NCI-H446 (cell line): ENCODE measurements around the gene IL12RB1.
"Not testable (repeated sequence)": the region's sequence is repeated elsewhere in the genome, so short reads cannot be mapped to it uniquely, and the experiment has no call there.

ENCODE experiments used
- DNase-seq, 2 experiments: peaks; one replicate each; lab custom pipeline; 2025; lab: John Stamatoyannopoulos, UW

The IL12RB1 gene

DNA sequence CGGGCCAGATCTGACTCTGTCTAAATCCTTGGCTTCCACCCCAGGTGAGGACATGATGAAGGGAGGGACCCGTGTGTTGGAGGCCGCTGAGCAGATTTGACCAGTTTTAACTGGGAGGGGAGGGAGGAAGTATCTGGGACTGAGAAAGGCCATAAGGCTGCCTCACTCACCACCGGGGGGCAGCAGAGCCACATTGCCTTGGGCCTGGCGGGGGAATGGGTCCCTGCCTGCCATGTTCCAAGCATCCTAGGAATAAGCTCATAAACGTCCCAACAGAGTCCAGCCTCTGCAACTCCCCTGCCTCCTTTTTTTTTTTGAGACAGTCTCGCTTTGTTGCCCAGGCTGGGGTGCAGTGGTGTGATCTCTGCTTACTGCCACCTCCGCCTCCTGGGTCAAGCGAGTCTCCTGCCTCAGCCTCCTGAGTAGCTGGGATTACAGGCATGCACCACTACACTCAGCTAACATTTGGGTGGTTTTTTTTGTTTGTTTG is 26.3 kb upstream of the IL12RB1 start:
- peak; percentile 79 to 86 for DNase-seq

DNA sequence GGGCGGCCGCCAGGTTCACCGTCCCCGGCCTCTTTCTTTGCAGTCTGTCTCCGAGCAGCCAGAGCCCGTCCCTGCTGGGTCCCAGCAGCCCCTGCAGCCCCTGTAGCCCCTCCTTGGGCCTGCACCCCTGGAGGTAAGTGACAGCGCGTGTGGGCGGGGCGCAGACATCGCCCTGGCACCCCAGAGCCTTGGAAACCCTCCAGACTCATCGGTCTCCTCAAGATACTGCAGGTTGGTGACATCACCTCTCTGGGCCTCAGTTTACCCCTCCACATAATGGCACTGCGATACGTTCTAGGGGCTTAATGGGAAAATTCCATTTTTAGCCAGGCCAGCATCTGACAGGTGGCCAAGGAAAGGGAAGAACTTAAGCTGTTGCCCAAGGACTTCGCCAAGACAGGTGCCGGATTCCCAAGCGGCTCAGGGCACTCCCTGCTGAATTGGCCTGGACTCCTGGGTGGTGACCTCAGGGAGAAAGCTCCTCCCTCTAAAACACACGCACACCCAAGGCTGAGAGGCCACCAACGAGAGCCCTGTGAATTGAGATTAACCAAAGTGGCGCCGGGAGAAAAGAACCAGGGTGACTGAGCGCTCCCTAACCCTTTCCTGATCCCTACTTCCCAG is 24.0 kb upstream of the IL12RB1 start:
- DNase-seq = no peak

DNA sequence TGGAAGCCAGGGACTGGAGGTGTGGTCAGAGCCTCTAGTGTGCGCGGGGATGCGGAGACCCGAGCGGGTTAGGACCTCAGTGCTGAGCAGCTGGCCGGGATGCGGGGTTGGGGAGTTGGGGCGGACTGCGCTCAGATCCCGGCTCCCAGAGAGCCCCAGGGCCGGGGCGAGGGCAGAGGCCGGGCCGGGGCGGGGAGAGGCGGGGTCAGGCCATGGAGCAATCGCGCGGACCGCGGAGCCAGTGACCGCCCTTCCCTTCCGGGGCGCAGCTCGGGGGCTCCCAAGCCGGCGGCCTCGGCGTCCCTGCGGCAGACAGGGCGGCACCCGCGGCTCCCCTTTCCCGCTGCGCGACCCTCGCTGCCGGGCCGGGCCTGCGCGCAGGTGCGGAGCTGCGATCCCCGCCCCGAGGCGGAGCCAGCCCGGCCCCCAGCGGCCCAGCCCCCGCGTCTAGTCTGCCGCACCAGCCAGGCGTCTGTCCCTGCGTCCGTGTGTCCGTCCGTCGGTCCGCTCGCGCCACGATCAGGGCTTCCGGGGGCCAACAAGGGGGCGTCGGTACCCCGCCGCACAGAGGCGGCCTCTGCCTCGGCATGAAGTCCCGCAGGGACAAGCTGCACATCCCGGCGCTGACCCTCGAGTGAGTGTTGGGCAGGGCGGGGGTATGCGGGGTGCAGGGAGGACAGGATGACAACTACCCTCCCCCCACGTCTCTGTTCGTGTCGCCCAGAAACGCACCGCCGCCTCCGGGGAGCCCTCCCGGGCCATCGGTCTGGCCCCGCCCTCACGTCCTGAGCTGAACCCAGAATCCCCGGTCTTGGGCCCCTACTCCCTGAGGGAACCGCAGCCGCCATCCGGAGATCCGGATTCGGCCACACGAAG is 23.2 kb upstream of the IL12RB1 start:
- no peak for DNase-seq

DNA sequence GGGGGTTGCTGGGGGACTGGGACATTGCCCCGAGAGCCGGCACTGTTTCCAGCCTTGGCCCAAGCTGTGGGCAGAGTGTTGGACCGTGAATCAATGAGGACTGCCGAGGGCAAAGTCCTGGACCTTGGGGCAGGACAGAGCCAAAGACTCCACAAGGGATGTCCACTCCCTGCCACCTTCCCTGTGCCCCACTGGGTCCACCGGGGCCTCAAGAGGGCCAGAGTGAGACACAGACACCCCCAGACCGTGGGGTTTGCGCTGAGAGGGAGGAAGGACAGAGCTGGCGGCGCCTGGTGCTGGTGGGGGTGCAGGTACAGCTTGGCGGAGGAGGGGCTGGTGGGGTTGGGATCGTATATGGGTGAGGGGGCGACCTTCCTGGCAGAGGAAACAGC is 22.6 kb upstream of the IL12RB1 start:
- DNase-seq = no peak

DNA sequence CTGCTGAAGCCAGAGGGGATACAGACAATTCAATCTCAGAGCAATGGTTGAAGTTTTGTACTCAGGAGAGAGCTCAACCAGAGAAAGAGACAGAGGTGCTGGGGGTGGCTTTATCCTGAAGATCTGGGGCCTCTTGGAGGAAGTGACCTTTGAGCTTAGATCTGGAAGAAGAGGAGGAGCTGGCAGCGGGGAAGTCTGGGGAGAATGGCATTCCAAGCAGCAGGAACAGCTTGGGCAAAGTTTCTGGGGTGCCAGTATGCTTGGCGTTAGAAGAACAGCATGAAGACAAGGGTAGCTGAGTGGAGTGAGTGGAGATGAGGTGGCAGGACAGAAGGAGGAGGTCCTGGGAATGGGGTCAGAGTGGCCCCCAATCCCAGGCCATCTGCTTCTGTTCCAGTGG is 22.2 kb upstream of the IL12RB1 start:
- DNase-seq = no peak

DNA sequence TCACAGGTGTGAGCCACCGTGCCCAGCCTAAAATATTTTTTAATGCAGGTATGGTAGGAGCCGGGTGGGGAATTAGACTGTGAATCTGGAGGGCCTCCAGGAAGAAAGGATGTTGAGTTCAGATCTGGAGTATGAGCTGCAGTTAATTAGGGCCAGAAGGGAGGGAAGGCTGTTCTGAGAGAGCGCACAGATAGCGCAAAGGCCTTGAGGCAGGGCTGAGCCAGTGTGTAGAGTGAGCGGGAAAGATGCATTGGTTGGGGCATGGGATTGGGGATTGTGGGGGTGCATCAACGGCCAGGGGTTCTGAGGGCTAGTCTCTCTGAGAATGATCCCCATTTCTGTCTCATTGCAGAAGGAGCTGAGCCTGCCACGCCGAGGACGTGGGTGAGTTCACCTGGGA is 20.5 kb upstream of the IL12RB1 start:
- no peak for DNase-seq

DNA sequence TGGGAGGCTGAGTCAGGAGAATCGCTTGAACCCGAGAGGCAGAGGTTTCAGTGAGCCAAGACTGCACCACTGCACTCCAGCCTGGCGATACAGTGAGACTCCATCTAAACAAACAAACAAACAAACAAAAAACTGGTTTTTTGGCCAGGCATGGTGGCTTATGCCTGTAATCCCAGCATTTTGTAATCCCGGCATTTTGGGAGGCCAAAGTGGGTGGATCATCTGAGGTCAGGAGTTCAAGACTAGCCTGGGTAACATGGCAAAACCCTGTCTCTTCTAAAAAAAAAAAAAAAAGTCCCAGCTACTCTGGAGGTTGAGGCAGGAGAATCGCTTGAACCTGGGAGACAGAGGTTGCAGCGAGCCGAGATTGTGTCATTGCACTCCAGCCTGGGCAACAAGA is 18.5 kb upstream of the IL12RB1 start:
- DNase-seq = not testable (repeated sequence)

DNA sequence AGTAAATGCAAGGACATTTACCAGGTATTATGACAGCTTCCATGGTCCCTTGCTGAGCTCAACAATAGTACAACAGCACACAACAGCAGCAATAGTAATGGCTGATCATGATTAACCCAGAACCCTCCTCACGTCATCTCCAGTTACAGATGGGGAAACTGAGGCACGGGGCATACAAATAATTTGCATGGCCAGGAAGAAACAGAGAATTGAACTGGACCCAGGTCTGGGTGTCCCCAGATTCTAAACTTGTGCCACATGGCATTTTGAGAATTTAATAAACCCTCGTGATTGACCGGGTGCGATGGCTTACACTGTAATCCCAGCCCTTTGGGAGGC is 18.0 kb upstream of the IL12RB1 start:
- no peak for DNase-seq

DNA sequence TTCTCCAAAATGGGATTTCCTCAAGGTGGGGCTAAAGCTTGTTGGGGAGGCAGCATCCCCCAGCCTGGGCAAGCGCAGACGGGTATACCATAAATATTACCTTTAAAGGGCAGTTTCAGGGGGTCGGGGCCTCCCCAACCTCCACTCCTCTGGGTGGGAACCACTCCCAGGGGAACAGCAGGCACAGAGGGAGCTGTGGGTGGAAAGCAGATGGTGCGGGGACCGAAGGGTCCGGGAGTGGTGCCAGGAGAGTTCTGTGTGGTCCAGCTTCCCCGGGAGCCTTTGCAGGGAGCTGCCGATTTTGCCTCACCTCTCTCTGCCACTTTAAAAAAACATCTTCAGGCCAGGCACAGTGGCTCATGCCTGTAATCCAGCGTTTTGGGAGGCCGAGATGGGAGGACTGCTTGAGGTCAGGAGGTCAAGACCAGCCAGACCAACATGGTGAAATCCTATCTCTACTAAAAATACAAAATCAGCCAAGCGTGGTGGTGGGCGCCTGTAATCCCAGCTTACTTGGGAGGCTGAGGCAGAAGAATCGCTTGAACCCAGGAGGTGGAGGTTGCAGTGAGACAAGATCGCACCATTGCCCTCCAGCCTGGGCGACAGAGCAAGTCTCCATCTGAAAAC is 16.3 kb upstream of the IL12RB1 start:
- DNase-seq = peak in 1 of 2 experiments; percentile 76

DNA sequence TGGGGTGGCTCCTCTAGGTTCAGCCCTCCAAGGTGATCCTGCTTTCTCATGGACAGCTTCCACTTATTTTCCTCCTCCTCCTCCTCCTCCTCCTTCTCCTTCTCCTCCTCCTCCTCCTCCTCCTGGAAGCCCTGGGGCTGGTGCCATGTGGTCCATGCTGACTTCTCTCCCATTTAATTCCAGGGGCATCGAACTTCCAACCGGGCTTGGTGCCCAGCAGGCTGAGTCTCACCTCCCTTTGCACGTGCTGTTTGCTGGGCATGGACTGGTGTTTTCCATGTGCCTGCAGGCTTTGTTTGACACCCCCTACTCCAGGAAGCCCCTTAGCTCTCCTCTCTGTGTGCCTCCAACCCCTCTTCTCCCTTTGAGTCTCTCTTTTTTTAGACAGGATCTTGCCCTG is 14.5 kb upstream of the IL12RB1 start:
- DNase-seq = no peak

DNA sequence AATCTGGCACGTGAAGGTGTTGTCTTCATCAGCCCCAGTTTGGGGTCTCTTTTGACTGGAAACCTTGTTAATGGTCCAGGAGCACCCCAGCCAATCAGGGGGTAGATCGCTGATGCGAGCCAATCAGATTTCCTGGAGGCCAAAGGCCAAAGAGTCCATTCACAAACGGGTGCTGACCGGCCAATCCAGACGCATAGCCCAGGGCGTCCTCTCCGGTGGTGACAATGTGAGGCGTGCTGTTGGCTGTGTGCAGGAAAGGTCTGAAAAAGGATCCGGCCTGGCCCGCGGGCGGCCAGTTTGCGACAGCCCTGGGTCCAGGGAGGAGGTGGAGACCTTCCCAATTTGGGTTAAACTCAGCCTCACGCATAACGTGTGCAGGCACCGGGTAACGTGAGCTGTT is 14.0 kb upstream of the IL12RB1 start:
- no peak for DNase-seq

DNA sequence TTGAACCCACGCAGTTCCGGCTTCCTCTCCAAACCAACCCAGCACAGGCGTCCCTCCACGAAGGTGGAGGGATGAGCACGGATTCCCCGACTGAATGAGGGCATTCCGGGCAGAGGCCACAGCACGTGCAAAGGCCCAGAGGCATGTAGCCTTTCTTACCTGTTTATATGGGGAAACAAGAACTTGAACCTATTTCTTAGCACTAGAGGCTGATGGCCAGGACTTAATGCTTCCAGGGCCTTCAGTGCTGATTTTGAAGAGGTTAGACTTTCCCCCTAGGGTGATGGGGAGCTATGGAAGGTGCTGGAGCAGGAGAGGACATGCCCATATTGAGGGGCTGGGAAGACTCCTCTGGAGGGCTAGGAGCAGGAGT is 12.9 kb upstream of the IL12RB1 start:
- no peak for DNase-seq

DNA sequence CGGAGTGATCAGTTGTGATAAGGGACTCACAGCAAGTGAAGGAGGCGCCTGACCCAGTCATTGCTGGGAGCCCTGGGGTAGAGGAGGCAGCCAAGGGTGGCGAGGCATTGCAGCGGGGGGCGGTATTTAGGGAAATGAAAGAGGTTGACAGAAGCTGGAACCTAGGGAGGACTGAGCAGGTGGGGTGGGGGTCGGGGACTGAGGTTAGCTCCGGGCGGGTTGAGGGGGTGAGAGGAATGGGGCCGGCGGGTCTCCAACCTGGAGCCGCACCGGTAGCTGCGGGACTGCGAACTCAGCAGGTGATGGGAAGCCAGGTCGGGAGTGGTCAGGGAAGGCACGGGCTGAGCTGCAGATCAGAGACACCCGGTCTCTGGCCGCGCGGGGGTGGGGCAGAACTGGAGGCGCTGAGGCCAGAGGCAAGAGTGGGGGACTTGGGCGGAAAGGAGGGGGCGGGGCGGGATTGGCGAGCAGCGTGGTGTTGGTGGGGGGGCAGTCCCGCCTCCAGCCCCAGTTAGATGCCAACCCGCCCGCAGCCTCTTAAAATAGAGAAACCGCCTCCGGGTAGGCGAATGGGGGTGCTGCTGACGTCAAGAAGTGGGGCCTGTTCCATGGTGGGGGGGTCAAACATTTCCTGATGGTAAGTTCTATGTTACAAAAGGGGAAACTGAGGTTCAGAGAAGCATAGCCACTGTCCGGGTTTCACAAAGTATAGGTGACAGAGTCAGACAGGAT is 12.3 kb upstream of the IL12RB1 start:
- no peak for DNase-seq

DNA sequence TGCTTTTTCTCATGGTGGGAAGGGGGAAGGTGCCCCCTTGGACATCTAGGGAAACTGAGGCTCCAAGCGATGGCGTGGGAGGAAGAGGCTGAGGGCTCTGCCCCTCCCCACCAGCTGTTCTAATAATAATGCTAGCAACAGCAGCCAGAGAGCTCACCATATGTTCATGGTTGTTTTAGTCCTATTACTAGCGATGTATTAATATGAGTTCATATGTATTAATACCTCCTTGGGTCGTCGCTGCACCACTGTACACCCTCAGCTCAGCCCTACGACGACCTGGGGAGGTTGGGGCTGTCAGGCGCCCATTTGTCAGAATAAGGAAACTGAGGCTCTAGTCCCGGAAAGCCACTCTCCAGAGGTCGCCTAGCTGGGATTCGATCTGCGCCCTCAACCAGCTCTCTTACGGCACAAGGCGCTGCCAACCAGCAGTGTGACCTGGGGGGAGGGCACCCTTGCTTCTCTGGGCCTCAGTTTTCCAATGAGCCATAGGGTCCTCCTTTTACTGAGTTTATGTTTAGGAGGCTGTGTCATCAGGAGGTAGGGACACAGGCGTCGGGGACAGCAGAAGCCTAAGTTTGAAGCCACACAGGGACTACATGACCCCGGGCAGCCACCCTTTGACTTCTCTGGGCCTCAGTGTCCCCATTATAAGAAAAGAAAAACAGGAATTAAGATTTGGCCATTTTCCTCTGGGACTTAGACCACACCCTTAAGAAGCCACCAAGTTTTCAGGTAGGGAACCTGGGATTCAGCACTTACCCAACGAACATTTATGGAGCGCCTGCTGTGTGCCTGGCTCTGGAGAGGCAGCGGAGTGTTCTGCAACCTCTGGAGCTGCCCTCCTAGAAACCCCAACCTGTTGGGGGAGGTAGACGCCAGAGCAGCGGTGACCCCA is 11.5 kb upstream of the IL12RB1 start:
- no peak for DNase-seq

DNA sequence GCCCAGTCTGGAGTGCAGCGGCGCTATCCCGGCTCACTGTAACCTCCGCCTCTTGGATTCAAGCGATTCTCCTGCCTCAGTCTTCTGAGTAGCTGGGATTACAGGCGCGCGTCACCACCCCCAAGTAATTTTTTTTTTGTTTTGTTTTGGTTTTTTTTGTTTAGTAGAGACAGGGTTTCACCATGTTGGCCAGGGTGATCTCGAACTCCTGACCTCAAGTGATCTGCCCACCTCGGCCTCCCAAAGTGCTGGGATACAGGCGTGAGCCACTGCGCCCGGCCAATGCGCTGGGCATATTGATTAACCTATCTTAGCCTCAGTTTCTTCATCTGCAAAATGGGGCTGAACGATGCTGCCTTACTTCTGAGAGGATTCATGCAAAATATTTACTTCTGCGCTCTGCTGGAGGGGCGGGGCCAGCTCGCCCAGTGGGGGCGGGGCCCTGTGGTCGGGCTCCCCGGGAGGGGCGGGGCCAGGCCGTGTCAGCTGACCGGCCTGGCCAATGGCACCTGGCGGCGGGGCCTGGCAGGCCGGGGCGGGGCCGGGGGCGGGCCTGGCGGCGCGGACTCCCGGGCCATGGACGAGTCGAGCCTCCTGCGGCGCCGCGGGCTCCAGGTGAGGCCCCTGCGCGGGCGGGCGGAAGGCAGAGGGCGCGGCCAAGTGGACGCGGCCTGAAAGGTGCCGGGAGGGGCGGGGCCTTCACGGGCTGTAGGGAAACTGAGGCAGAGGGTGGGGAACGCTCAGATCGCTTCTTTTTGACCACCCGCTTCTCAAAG is 10.7 kb upstream of the IL12RB1 start, which contains the start of gene MAST3:
Gene MAST3 (plus strand): TSS at position 562 of the 776 bp plus-strand sequence. CDS start 15 bp downstream, at position 577.
- DNase-seq = peak; percentile 53 to 93

DNA sequence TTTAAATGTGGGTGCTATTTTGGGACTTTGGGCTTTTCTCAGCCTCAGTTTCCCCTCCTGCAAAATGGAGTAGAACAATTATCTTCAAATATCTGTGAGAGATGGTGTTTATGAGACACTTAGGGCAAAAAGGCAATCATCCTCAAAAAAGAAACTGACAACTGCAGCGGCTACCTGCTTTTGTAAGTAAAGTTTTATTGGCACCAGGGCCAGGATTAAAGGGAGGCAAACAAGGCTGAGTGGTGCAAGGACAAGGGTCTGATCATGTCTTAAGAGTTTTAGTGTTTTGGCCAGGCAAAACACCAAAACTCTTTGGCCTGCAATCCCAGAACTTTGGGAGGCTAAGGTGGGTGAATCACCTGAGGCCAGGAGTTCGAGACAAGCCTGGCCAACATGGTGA is 9.5 kb upstream of the IL12RB1 start:
- no peak for DNase-seq

DNA sequence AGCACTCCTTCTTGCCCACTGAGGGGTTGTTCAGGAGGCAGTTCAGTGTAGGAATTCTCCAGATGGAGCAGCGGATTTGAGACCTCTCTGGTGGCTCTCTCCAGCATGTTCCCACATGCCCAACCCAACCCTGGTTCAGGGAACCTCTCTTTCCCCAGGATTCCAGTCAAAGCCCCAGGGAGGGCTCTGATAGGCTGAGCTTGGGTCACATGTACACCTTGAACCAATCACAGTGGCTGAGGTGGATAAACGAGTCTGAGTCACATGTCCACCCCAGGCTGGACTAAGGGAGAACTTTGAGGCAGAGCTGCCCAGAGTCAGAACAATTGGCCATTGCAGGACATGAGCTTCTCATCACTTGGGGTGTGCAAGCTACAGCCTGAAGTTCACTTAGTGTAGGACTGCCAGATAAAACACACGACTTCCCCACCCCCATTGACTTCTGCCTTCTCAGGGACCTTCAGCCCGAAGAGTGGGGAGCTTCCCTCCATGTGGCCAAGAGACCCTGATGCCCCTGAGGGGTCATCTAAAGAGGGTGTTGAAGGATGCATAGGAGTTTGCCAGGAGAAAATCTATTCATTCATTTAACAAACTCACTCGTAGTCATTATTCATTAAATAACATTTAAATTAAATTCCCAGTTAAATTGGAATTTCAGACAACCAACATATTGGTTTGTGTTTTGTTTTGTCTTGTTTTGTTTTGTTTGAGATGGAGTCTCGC is 6.9 kb upstream of the IL12RB1 start:
- peak in 1 of 2 experiments; percentile 52 for DNase-seq

DNA sequence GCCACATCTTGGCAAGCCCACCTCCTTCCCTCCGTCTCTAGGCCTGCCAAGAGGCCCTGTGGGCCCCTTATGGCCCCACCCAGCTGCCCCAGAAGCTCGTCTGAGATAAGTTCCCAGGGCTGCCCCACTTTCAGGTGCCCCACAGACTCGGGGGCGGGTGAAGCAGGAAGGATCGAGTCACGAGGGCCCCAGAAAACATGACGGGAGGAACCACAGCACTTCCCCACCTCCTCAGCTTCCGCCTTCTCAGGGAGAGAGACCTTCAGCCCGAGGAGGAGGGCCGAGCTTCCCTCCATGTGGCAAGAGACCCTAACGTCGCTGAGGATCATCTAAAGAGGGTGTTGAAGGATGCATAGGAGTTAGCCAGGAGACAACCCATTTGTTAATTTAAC is 4.5 kb upstream of the IL12RB1 start:
- DNase-seq = no peak

DNA sequence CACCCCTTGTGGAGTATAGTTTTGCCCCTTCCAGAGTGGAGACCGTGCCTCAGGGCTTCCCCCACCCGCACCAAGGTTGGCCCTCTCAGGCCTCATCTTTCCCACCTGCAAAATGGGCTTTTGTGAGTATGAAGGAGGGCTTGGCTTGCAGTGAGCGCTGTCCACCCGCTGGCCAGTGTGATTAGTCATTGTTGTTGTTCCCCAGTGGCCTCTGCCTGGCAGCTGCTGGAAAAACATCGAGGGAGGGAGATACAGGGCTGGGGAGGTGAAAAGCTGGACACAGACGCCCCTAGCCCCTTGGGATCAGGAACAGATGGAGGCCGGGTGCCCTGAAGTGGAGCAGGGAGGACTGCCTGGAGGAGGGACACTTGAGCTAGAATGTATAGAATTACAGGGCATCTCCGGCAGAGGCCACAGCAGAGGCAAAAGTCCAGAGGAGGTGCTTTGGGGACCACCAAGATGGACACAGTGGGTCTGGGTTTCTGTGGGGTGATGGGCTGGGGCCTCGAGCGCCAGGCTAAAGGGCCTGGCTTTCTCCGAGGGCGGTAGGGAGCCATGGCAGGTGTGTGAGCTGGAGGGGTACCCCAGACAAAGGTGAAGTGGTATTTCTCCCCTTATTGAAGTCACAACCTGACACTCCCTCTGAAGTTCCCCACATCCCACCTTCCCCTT is 3.9 kb upstream of the IL12RB1 start:
- DNase-seq = no peak
